Ectodermal cell (in vitro differentiated cells): ENCODE results near the gene DTNA. TPM values are rescaled to one million over a fixed set of nuclear protein-coding genes. Genes with fewer than 3 reads are reported as not detected.
"Not testable (repeated sequence)": the region's sequence is repeated elsewhere in the genome, so short reads cannot be mapped to it uniquely, and the experiment has no call there.

ENCODE experiments used
- H3K27ac ChIP-seq: 2 replicates; pipeline ENCODE4 v1.7.0; 2013; ENCODE audit warnings: mild to moderate bottlenecking, low read depth, low read length; ENCODE audit not compliant: insufficient read depth, poor library complexity, severe bottlenecking
- H3K27me3 ChIP-seq: 2 replicates; pipeline ENCODE4 v1.7.0; 2013; ENCODE audit warnings: mild to moderate bottlenecking, low read length; ENCODE audit not compliant: insufficient read depth, control insufficient read depth, poor library complexity, severe bottlenecking
- H3K36me3 ChIP-seq: one replicate; pipeline ENCODE4 v1.7.0; 2013; ENCODE audit warnings: low read length; ENCODE audit not compliant: control insufficient read depth, insufficient read depth
- H3K4me1 ChIP-seq: one replicate; pipeline ENCODE4 v1.7.0; 2013; ENCODE audit warnings: low read length; ENCODE audit not compliant: control insufficient read depth, insufficient read depth
- H3K4me3 ChIP-seq: 2 replicates; pipeline ENCODE4 v1.7.0; 2013; ENCODE audit warnings: low read depth, low read length, control low read depth; ENCODE audit not compliant: insufficient read depth
- H3K9me3 ChIP-seq: 2 replicates; pipeline ENCODE4 v1.7.0; 2013; ENCODE audit warnings: mild to moderate bottlenecking, low read length, moderate library complexity; ENCODE audit not compliant: control insufficient read depth
- WGBS, 2 experiments: methylation state at CpG; one replicate each; pipeline ENCODE4 v1.1.7; 2013; ENCODE audit warnings: missing lambda C conversion rate in 2 of 2; 5-methylcytosine and 5-hydroxymethylcytosine counted together
- polyA plus RNA-seq, 4 experiments: library from polyadenylated mRNA; stranded (reverse); fragments of 50-300 nt; gene quantifications; one replicate each; pipeline ENCODE4 v1.2.3, GENCODE V29; 2013

DTNA gene
- polyA plus RNA-seq (2013, experiment 1 of 4) = 13.4 TPM
- polyA plus RNA-seq (2013, experiment 2 of 4) = 10.0 TPM
- polyA plus RNA-seq (2013, experiment 3 of 4) = 13.2 TPM
- polyA plus RNA-seq (2013, experiment 4 of 4) = 14.2 TPM

DNA sequence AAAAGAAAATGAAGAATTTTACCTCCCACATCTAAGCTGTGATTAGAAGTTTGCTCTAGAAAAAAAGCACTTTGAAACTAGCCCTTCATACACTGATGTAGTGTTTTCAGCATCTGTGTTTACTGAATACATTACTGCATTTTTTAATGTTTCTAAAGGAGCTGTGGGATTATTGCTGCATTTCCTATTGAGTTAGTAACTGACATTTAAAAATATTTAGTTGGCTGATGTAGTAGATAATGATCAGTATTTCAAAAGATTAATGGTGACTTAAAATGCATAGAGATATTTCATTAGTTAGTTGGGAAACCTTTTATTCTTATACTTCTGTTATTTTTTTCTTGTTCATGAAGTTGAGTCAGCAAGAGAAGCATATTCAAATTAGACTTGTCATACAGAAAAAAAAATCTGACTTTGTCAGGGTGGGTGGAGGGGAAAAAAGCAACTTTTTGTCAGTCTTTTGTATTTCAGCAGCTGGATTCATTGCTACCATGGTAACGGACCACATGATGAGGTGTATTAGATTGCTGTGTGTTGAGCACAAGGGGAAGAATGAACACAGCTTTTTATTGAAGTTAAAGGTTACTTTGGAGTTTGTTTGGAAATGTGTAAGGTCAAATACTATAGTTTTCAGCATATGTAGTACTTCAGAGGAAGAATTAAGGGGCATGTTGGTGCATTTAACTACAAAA is at the start of gene DTNA:
TSS of gene DTNA (plus strand) at position 549 of the 692 bp plus-strand sequence. CDS start 45,679 bp downstream, outside the sequence.
- Histone ChIP-seq H3K27me3 (no peaks in the 10 kb centered on the region), H3K27ac (peak within 1 kb of the TSS; percentile 4), H3K4me3 (peak within 1 kb of the TSS; percentile 23), H3K9me3 (no peaks in the 10 kb centered on the region), H3K4me1 (peaks cover 13% of the 10 kb centered on the region), H3K36me3 (no peaks in the 10 kb centered on the region)
- 75 to 77% methylated on average over 1 of the region's 1 CpG for WGBS, 2 experiments

DNA sequence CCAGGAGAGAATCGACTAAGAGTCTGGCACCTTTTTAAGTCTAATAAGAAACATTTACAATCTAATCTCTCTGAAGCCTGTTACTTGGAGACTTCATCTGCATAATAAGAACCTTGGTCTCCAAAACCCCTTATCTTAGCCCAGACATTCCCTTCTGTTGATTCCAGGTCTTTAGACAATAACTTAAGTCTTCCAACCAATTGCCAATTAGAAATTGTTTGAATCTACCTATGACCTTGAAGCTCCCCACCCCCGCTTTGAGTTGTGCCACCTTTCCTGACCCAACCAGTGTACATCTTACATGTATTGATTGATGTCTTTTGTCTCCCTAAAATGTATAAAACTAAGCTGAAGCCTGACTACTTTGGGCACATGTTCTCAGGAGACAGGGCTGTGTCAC is 49.5 kb upstream of the DTNA start:
- no peaks in the 10 kb centered on the region for H3K27me3 ChIP-seq
- peaks cover 12% of the 10 kb centered on the region for H3K4me1 ChIP-seq
- no peaks in the 10 kb centered on the region for H3K36me3 ChIP-seq
- no peak overlapping the region for H3K4me3 ChIP-seq
- no peaks in the 10 kb centered on the region for H3K9me3 ChIP-seq
- peak overlapping the region; percentile 80 for H3K27ac ChIP-seq
- WGBS, 2 experiments = 34 to 64% methylated on average over 2 of the region's 2 CpGs

DNA sequence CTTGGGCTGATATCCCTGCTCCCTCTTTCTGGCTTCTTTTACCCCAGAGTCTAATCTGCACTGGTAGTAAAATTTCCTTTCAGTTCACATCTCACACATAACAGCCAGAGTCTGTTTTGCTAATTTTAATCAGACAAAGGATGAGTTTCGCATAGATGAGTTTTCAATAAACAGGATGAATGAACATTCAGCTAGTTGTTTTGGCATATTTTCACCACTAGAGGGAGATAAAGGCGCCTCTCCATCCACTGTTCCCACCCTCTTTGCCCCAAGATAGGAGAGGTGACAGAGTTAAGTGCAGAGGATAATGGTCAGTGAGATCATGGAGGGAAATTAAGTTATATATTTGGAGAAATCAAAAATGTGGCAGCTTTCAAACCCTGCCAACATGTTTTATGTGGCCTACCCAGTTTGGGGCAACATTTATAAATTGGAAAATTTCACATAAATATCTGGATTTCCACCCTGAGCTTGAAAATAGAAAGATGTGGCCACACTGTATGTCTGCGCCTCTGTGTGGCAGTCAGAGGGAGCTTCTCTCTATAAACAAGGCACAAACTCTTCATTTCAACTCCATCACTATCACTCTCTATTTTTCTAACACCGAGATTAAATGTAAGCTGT is 48.5 kb upstream of the DTNA start:
- H3K9me3 ChIP-seq = no peaks in the 10 kb centered on the region
- H3K36me3 ChIP-seq = no peaks in the 10 kb centered on the region
- 58 to 59% methylated on average over 3 to 4 of the region's 4 CpGs for WGBS, 2 experiments
- peak overlapping the region; percentile 17 for H3K27ac ChIP-seq
- H3K4me1 ChIP-seq = peaks cover 12% of the 10 kb centered on the region
- no peak overlapping the region for H3K4me3 ChIP-seq
- H3K27me3 ChIP-seq = no peaks in the 10 kb centered on the region

DNA sequence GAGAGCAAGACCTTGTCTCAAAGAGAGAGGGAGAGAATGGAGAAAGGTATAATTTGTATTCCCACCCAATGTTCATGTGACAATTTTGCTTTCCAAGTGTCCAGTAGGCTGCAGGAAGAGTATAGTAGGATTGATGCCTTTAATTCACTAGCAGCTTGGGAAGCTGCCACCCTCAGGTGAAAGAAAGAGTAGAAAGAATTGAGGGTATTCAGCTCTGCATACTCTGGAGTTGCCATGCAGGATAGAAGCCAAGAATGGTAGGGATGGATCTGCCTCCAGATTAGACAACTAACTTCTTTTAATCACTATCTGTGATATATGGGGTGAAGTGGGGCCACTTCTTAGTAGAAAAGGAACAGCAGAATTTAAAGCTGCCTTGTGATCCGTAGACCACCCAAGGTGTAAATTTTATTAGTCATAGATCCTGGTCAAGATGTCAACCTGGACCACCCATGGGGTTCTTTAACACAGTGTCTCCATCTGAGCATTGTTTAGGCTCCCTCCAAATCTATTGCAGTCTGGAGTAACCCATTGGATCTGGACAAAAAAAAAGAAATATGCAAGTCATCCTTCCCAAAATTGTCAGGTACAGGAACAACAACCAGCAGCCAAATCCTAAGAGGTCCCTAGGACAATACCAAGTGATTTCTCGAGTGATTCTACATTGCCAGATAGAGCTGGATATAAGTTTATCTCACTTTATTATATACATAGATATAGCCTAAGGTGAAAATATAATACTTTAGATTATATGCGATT is 33.1 kb upstream of the DTNA start:
- H3K9me3 ChIP-seq = no peaks in the 10 kb centered on the region
- H3K27me3 ChIP-seq = no peaks in the 10 kb centered on the region
- H3K27ac ChIP-seq = no peak overlapping the region
- H3K36me3 ChIP-seq = no peaks in the 10 kb centered on the region
- no peak overlapping the region for H3K4me3 ChIP-seq
- WGBS, 2 experiments = 89 to 91% methylated on average over 1 of the region's 3 CpGs
- H3K4me1 ChIP-seq = no peaks in the 10 kb centered on the region

DNA sequence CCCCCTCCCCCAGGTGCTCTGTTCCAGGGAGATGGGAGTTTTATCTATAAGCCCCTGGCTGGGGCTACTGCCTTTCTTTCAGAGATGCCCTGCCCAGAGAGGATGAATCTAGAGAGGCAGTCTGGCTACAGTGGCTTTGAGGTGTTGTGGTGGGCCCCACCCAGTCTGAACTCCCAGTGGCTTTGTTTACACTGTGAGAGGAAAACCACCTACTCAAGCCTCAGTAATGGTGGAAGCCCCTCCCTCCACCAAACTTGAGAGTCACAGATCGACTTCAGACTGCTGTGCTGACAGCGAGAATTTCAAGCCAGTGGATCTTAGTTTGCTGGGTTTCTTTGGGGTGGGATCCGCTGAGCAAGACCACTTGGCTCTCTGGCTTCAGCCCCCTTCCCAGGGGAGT is 20.3 kb upstream of the DTNA start:
- H3K4me3 ChIP-seq, H3K27ac ChIP-seq: not testable (repeated sequence)
- 89 to 92% methylated on average over 3 of the region's 3 CpGs for WGBS, 2 experiments

DNA sequence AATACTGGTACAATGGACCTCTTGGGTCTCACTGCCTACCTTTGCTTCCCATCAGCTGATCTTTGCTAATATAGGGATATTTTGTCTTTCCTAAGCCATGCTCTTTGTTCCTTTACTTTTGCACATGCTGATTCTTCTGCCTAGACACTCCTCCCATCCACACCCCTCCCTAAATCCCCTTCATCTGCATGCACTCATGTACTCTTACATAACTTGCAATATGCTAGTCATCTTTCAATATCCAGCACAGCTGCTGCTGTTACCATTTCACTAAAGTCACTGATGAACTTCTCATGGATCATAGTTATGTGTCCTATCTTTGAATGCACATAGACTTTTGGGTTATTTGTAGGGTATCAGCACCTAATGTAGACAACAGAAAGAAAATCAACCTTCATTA is 18.5 kb upstream of the DTNA start:
- no peaks in the 10 kb centered on the region for H3K27me3 ChIP-seq
- H3K27ac ChIP-seq = no peak overlapping the region
- H3K4me3 ChIP-seq = no peak overlapping the region
- H3K36me3 ChIP-seq = no peaks in the 10 kb centered on the region
- no peaks in the 10 kb centered on the region for H3K9me3 ChIP-seq
- H3K4me1 ChIP-seq = no peaks in the 10 kb centered on the region

More for the DNA sequence above, 20.3 kb upstream of the DTNA start:
- not testable (repeated sequence) for H3K9me3 ChIP-seq, H3K27me3 ChIP-seq, H3K4me1 ChIP-seq, H3K36me3 ChIP-seq

DNA sequence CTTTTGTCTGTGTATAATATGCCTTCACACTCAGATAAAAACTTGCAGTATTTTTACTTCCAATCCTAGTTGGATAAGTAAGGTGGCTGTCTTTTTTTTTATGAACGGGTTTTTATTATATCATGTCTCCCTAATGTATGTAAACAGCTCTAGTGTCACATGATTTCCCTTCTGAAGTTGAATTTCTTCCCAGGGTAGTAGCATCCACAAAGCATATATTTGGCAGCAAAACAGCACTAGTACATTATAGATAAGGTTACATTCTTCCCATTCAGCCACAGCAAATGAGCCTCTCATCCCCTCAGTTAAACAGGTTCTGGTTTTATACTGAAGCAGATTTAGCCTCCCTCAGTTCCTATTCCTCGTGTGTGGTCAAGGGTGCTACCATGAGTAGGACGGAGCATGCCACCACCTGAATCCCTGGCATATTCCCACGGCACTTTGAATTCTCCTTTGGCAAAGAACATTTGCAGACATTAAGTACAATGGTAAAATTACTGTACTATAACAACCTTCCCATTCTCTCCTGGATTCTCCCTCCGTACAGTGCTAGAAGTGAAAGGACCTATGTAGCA is 15.4 kb upstream of the DTNA start:
- H3K9me3 ChIP-seq = no peaks in the 10 kb centered on the region

DNA sequence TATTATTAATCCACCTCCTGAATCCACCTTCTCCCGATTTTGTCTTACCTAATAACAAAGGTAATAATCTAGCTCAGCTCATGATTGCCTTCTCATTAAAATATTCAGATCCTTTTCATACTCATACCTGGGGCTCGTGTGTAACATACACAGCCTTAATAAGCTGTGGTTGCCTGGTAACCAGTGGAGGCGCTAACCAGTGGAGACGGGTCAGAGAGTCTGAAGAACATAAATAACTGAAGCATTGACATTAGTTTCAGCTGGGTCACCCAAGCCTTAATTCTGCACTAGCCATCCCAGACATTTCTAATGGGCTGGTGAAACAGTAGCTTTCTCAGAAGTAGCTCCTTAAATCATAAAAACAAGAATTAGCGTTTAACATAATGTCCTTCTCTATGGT is 14.8 kb upstream of the DTNA start:
- Histone ChIP-seq H3K4me1 (peaks cover 3% of the 10 kb centered on the region), H3K36me3 (no peaks in the 10 kb centered on the region), H3K27ac (no peak overlapping the region), H3K4me3 (no peak overlapping the region), H3K27me3 (no peaks in the 10 kb centered on the region), H3K9me3 (no peaks in the 10 kb centered on the region)
- WGBS, 2 experiments = 91 to 95% methylated on average over 4 to 5 of the region's 5 CpGs

More for the DNA sequence above, 15.4 kb upstream of the DTNA start:
- H3K27ac ChIP-seq = no peak overlapping the region
- WGBS, 2 experiments = 92 to 97% methylated on average over 4 to 5 of the region's 5 CpGs
- no peaks in the 10 kb centered on the region for H3K27me3 ChIP-seq
- H3K4me3 ChIP-seq = no peak overlapping the region
- no peaks in the 10 kb centered on the region for H3K36me3 ChIP-seq
- H3K4me1 ChIP-seq = peaks cover 3% of the 10 kb centered on the region

DNA sequence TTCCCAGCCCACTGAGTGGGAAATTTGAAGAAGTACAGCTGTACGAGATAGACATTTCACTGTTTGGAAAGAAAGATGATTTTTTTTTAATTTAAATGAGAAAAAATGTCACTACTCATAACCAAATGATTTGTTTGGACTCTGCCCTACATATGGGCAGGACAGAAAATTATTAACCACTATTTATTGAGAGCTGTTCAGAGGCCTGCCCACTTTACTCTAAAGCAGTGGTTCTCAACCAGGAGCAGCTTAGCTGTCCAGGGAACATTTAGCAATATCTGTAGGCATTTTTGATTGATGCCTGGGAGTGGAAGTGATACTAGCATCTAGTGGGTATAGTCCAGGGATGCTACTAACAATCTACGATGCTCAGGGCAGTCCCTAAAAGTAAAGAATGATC is 13.4 kb upstream of the DTNA start:
- WGBS, 2 experiments = 92% methylated on average over 1 to 2 of the region's 2 CpGs
- no peak overlapping the region for H3K4me3 ChIP-seq
- H3K27me3 ChIP-seq = no peaks in the 10 kb centered on the region
- no peaks in the 10 kb centered on the region for H3K36me3 ChIP-seq
- no peak overlapping the region for H3K27ac ChIP-seq
- H3K9me3 ChIP-seq = no peaks in the 10 kb centered on the region
- peaks cover 3% of the 10 kb centered on the region for H3K4me1 ChIP-seq

DNA sequence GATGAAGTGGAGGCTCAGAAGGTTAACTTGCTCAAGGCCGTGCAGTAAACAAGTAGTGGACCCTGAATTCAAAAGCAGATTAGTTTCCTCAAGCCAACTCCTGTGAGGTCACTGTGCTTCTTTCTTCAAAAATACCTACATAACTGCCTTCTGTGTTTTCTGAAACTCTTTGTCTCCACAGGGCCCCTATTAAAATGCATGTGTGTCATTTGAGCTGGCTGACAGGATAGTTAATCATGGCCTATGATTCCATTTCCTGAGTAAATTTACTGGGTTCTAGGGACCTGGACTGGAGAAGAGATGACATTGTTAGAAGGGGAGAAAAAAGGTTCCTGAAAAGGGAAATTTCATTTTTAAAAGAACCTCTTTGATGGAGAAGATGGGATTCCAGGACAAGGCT is 12.9 kb upstream of the DTNA start:
- Histone ChIP-seq H3K4me1 (peaks cover 3% of the 10 kb centered on the region), H3K36me3 (no peaks in the 10 kb centered on the region), H3K27me3 (no peaks in the 10 kb centered on the region), H3K9me3 (no peaks in the 10 kb centered on the region), H3K4me3 (no peak overlapping the region), H3K27ac (no peak overlapping the region)
- WGBS, 2 experiments = 76 to 79% methylated on average over 1 of the region's 1 CpG
